GM19238 (cell line): ENCODE results near the gene ABCF2.
A peak's percentile ranks its signal among the peaks of the same experiment; 100 is the strongest.

Source experiments
- DNase-seq: peaks from one replicate; pipeline ENCODE4 v3.0.0; 2011; ENCODE audit warnings: low spot score; ENCODE audit not compliant: insufficient read length

The ABCF2 gene

DNA sequence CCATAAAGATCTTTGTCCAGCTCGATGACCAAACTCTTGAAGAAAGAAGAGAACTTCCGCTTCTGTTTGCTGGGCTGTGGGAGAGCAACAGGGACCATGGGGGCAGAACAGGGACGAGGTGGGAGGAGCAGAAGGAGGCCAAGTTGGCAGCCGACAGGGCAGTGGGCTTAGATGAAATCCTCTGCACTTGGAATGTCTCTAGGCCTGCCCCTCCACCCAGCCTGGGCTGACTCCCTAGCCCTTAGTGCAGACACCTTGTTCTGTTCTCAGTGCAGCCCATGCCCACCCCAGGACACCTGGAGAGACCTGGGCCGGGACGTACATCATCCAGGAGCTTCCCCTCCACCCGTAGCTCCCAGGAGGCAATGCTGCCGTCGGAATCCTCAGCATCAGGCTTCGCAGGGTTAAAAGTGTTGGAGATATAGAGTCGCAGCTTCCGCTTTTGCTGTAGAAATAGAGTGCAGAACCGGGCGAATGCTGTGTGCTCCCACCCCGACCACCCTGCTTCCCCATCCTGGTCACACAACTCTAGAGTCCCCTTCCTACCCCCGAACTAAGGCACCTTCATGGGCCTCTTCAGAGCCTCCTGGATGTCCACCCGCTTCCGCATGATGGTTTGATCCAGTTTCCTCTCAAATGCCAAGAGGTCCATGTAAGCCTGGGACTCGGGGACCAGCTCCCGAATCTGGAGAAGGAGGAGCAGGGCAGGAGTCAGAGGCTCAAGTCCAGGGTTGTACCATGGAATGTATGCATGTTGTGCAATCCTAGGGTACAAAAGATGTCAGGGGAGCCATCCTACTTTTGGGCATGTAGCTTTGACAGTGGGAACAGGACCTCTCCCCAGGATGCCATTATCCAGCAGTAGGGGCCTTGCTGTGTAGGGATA is 15.4 kb upstream of the ABCF2 start:
- DNase-seq = no peak

- DNase-seq = no peak
Measured at GRCh38 chr7:151241755-151242096, 14.7 kb upstream of the ABCF2 start.

DNA sequence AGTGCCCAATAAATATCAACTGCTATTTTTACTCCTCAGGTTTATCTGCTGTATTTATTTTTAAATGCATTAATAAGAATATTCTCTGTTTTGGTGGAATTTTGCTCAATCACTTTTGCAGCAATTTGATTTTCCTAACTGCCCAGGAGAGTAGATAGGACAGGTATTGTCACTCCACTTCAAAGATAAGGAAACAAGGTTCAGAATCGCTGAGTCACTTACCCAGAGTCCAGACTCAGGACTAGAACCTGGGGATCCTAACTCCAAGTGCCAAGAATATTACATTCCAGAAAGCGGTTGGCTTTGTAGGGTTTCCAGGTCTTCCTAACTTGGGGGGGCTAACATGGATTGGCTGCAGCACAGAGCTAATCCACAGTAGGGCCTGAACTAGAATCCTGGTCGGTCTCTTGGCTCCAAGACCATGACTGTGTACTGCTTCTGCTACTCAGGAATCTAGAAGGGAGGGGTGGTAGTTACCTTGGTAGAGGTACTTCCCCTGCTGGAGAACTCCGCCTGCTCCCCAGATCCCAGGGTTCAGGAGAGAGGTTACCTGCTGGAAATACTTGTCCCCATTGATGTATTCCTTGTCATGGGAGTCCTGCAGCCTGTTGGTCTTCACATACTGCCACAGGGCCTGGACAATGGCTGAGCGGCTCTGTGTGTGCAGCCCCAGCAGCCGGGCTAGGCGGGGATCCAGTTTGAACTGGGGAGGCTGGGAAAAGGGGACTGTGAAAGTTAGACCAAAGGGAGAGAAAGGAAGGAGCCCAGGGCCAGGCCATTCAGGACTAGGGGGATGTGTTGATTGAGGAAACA is 14.1 kb upstream of the ABCF2 start:
- DNase-seq = no peak

DNA sequence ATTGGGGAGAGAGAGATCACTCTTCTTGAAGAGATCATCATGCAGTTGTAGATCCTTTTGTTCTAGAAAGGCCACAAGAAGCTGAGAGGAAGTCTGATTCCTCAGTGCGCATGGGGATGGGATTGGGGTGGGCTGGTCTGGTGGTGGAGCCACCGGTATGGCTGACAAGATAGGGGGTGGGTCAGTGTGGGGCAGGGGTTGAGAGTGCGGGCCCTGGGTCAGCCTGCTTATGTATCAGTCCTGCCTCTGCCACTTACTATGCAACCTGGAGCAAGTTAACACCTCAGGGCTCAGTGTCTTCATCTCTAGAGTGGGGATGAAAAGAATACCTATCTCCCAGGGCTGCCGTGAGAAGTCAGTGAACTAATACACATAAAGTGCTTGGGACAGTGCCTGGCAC is 13.5 kb upstream of the ABCF2 start:
- DNase-seq = no peak

GRCh38 chr7:151239837-151240459 is 12.9 kb upstream of the ABCF2 start:
- DNase-seq = no peak

DNA sequence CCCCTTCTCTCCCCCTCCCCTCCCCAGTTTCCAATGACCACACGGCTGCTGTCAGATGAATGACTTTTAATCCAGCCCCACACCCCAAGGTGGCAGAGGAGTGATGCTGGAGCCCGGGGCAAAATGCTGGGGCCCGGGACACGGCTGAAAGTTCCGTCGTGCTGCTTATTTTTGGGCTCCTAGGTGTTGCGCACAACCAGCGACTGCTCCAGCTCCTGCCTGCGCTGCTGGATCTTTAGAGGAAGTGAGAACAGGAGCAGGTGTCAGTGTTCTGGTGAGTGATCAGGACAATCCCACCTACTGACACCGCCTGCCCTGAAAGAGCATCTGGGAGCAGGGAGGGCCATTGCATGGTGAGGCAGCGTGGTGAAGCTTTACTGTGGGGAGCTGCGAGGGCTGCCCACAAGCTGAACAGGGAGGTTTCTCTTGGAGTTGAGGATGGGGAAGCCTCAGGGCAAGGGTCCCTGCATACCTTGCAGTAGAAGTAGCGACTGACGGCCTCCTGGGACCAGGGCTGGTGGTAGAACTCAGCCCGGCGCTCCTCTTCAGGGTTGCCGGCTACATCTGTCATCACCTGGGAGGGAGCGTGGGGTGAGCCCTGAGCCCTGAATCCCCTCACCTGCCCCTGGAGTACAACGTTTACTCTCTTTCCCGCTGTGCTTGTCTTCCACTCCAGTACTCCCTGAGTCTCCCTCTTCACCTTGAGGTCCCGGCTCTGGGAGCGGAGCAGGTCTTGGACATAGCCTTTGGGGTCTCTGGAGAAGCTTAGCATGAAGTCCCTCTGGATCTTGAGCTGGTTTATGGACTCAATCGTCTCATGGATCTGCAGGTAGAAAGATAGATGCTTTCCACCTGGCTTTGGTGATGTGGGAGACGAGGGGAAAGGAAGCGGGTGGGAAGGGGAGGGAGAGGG is 12.2 kb upstream of the ABCF2 start:
- DNase-seq = no peak

DNA sequence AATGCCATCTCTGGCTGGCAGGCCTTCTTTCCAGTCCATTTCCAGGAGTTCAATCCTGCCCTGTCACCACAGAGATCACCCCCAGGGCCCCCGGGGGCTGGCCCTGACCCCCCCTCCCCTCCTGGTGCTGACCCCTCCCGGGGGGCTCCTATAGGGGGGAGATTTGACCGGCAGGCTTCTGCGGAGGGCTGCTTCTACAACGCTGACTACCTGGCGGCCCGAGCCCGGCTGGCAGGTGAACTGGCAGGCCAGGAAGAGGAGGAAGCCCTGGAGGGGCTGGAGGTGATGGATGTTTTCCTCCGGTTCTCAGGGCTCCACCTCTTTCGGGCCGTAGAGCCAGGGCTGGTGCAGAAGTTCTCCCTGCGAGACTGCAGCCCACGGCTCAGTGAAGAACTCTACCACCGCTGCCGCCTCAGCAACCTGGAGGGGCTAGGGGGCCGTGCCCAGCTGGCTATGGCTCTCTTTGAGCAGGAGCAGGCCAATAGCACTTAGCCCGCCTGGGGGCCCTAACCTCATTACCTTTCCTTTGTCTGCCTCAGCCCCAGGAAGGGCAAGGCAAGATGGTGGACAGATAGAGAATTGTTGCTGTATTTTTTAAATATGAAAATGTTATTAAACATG is 11.3 kb upstream of the ABCF2 start:
- no peak for DNase-seq

- DNase-seq = no peak
Measured at GRCh38 chr7:151237244-151238189, 10.5 kb upstream of the ABCF2 start.

- no peak for DNase-seq
Measured at GRCh38 chr7:151236406-151236805, 9.4 kb upstream of the ABCF2 start.

- DNase-seq = no peak
Measured at GRCh38 chr7:151235091-151235787, 8.2 kb upstream of the ABCF2 start.

- no peak for DNase-seq
Measured at GRCh38 chr7:151233804-151234203, 6.8 kb upstream of the ABCF2 start.

DNA sequence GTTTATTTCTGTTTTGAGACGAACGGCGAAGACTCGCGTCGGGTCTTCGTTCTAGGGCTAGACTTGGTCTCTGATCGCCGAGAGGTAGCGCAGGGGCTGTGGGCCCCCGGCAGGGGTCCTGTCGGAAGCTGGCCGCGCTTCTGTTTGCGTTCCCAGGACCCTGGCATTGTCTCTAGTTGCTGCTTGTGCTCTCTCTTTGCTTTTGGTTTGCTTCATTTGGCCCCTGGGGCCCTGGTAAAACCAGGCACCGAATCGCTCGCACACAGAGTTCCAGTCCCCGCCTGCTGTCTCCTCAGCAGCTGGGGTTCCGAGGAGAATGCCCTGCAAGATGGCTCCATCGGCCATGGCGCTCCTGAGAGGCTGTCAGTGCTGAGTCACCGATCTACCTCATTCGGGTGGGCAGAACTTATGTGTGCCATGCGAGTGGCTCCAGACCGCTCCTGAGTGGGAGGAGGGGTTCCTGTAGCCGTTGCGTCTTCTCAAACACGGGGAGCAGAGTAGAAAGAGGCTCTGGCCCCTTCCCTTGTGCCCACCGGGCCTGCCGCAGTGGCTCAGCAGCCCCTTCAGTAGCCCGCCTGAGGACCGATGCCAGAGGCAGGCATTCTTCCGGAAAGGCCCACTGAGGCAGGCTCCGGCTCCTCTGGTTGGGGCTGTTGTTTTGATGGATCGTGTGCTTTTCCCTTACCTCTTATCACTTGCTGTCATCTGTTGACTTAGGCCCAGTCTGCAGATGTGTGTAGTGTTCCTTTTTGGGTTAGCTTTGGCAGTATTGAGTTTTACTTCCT is 6.1 kb upstream of the ABCF2 start:
- DNase-seq = peak; percentile 66

DNA sequence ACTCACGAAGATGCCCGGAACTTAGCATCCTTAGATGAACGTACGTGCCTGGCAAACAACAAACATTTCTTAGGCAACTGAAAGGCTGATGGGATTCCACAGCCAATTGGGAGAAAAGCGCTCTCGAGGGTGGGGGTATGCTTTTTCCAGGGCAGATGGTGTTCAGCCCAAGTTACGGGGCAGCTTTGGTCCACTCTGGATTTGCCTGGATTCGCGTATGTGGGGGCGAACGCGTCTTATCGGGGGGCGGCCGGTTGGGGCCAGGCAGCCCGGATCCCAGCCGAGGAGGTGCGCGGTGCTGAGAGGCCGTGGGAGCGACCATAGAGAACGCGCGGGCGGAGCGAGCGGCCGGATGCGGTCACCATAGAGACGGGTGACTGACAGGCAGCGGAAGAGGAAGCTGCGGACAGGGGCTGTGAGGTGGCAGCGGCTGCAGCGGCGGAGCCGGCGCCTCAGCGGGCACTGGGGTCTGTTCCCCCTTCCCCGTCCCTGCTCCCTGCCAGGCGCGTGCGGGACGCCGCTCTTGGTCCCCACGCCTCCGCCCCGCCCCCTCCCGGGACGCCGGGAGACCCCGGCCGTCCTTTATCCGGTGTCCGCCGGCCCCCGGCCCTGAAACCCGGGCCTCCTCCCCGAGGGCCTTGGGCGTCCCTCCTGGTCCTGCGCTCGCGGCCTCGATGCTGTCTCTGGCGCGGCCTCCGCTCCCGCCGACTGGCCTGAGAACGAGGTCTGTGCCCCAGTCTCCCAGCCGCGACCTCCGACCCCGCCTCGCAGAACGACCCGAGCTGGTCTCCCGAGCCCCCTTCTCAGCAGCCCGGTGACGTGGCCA is 5.3 kb upstream of the ABCF2 start, which contains the start of gene CHPF2:
TSS of gene CHPF2 (plus strand) at position 393 of the 826 bp plus-strand sequence. CDS start 1,529 bp downstream, outside the sequence.
- peak; percentile 98 for DNase-seq

- no peak for DNase-seq
Measured at GRCh38 chr7:151231080-151231479, 4.1 kb upstream of the ABCF2 start.

GRCh38 chr7:151229249-151229648 is 2.2 kb upstream of the ABCF2 start:
- DNase-seq = no peak

DNA sequence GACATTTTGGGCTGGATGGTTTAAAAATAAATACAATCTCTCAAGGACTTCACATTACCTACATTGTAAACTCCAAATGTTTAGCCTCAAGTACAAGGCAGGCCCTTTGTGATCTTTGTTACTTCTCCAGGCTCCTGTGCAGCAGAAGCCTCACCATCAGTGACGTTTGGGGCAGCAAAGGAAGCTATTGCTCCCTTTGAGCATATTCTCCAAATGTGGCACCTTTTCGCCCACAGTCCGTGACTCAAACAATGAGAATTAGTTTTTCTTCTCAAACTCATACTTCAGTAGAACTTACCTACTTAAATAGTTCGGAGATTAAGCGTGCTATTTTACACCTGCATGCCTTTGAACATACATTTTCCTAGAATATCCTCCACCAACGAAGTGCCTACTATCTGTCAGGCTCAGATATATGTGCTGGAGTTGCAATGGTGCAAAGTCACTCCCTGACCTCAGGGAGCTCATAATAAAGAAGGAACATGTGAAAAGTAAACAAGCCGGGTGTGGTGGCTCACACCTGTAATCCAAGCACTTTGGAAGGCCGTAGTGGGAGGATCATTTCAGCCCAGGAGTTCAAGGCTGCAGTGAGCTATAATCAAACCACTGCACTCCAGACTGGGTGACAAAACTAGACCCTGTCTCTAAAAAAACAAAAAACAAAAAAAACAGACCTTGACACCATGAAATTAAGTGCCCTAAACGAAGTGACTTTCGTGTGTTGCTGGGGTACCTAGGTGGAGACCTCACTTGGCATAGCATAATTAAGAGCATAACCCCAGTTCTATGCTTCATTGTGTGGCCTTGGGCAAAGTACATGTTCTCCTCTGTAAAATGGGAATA is 1.2 kb upstream of the ABCF2 start:
- no peak for DNase-seq
